ENCODE results near the gene ONECUT1. TPM values are rescaled to one million over a fixed set of nuclear protein-coding genes. Genes with fewer than 3 reads are reported as not detected.

ONECUT1 gene
- total and polyA plus RNA-seq, 2 donors (not counting 3 experiments of a cell fraction or from before 2014, with no cell fraction given) = not detected

- dilution Hi-C loops (cut with MboI; ENCODE audit: extremely low pct_ligation_motif_present, low sequenced_read_pairs) = no loop called here
- intact Hi-C loops (cut with micrococcal nuclease) = no loop called here
- H3K79me2 ChIP-seq (ENCODE audit: control insufficient read depth, insufficient read depth, low read length) = no peaks in the 10 kb centered on the region
- H3K9ac ChIP-seq (replicated peaks; ENCODE audit: extremely low read depth, insufficient read depth, low read length) = no peak overlapping the region
- peaks cover 3% of the 10 kb centered on the region for H3K4me1 ChIP-seq (ENCODE audit: control insufficient read depth, extremely low read depth, insufficient read depth, low read length)
- no peak overlapping the region for H3K4me3 ChIP-seq (replicated peaks in 1 of 3; ENCODE audit: insufficient read depth in 1 of 3, low read depth in 1 of 3, low read length in 3 of 3)
- H3K9me1 ChIP-seq (replicated peaks; ENCODE audit: control insufficient read depth, extremely low read depth, insufficient read depth, low read length) = no peaks in the 10 kb centered on the region
- H4K20me1 ChIP-seq (replicated peaks; ENCODE audit: control insufficient read depth, extremely low read depth, insufficient read depth, low read length) = no peaks in the 10 kb centered on the region
- ChIA-PET POLR2A (no interaction called here), CTCF (interaction anchor here (1.7 kb wide), 1 partner anchor 9 kb away, joined by 6 read pairs; no protein-coding TSS in a partner anchor)
- TF ChIP-seq POLR2A (IDR thresholded peaks at IDR 0.05; ENCODE audit: low read depth, low read length) (no peak), MYC (IDR thresholded peaks at IDR 0.05; ENCODE audit: low read depth, low read length) (no peak), JUN (IDR thresholded peaks at IDR 0.05; ENCODE audit: borderline replicate concordance, insufficient read depth, insufficient read length, low read depth) (no peak), MAX (IDR thresholded peaks at IDR 0.05; ENCODE audit: insufficient read depth, insufficient read length) (no peak), CTCF (IDR thresholded peaks at IDR 0.05; ENCODE audit: extremely low read depth in 1 of 2, insufficient read depth in 1 of 2, low read depth in 1 of 2, low read length in 2 of 2) (no peak), GATA2 (IDR thresholded peaks at IDR 0.05; ENCODE audit: insufficient read depth, insufficient read length, low read depth, low read length) (no peak), EZH2 (IDR thresholded peaks at IDR 0.05; ENCODE audit: borderline replicate concordance, low read depth, low read length, severe bottlenecking) (no peak), FOS (IDR thresholded peaks at IDR 0.05; ENCODE audit: borderline replicate concordance, insufficient read depth, low read length) (no peak), POLR2AphosphoS5 (IDR thresholded peaks at IDR 0.05; ENCODE audit: insufficient read depth, low read depth, low read length) (no peak)
- no peaks in the 10 kb centered on the region for H3K36me3 ChIP-seq (ENCODE audit: control insufficient read depth in 2 of 2, extremely low read depth in 1 of 2, insufficient read depth in 2 of 2, low read length in 2 of 2)
- no peak overlapping the region for H3K4me2 ChIP-seq (ENCODE audit: insufficient read depth, low read length)
- no TSS peak for BruUV-seq (replicated peaks)
- DNase-seq (ENCODE audit: low read depth, low spot score) (no peak), FAIRE-seq (no peak)
- H2AFZ ChIP-seq (ENCODE audit: low read depth, low read length) = no peak overlapping the region
- H3K9me3 ChIP-seq (replicated peaks; ENCODE audit: control insufficient read depth, insufficient read depth, low read length) = no peaks in the 10 kb centered on the region
- peaks cover 0 to 6% of the 10 kb centered on the region in 2 experiments for H3K27me3 ChIP-seq (ENCODE audit: control insufficient read depth in 2 of 2, insufficient read depth in 2 of 2, low read length in 2 of 2)
- H3K27ac ChIP-seq (ENCODE audit: insufficient read depth, low read depth, low read length) = no peak overlapping the region
Observed at GRCh38 chr15:52717924-52718323, 72.2 kb downstream of the ONECUT1 start.

All from endothelial cell of umbilical vein (primary cell).